Liver (tissue), 9 donors: ENCODE measurements around the gene WDR86. TPM values are rescaled to one million over a fixed set of nuclear protein-coding genes. Genes with fewer than 3 reads are reported as not detected.
A peak's percentile ranks its signal among the peaks of the same experiment; 100 is the strongest.

ENCODE experiments used
- DNase-seq: peaks from one replicate; pipeline ENCODE4 v3.0.0-alpha.2; 2017; ENCODE audit warnings: low spot score
- H3K27ac ChIP-seq, 2 donors: one replicate each; pipeline ENCODE4 v1.7.0; 2013; ENCODE audit warnings: inconsistent platforms in 2 of 2, low read length in 2 of 2, control low read depth in 1 of 2, low read depth in 1 of 2, mild to moderate bottlenecking in 1 of 2
- H3K27me3 ChIP-seq, 4 donors: one replicate each; pipeline versions ENCODE4 v1.6.1 to v1.7.0; 2013; ENCODE audit warnings: low read length in 3 of 4, inconsistent platforms in 1 of 4, mild to moderate bottlenecking in 1 of 4, moderate library complexity in 1 of 4; ENCODE audit not compliant: control insufficient read depth in 4 of 4, insufficient read depth in 4 of 4
- H3K36me3 ChIP-seq, 4 donors: one replicate each; pipeline versions ENCODE4 v1.6.1 to v1.7.0; 2013; ENCODE audit warnings: low read length in 3 of 4, mild to moderate bottlenecking in 3 of 4, low read depth in 1 of 4, moderate library complexity in 1 of 4; ENCODE audit not compliant: control insufficient read depth in 4 of 4, insufficient read depth in 3 of 4
- H3K4me1 ChIP-seq, 4 donors: one replicate each; pipeline versions ENCODE4 v1.6.1 to v1.7.0; 2013; ENCODE audit warnings: low read length in 3 of 4, mild to moderate bottlenecking in 3 of 4, moderate library complexity in 1 of 4; ENCODE audit not compliant: control insufficient read depth in 4 of 4, insufficient read depth in 4 of 4
- H3K4me3 ChIP-seq, 3 donors: one replicate each; pipeline versions ENCODE4 v1.6.1 to v1.7.0; 2013; ENCODE audit warnings: low read length in 3 of 3, control low read depth in 1 of 3, low read depth in 1 of 3, mild to moderate bottlenecking in 1 of 3
- H3K9ac ChIP-seq, 2 donors: one replicate each; pipeline ENCODE4 v1.7.0; 2013; ENCODE audit warnings: low read length in 2 of 2, mild to moderate bottlenecking in 2 of 2, moderate library complexity in 2 of 2, control low read depth in 1 of 2, low read depth in 1 of 2
- H3K9me3 ChIP-seq, 4 donors: one replicate each; pipeline versions ENCODE4 v1.6.1 to v1.7.0; 2013; ENCODE audit warnings: low read length in 3 of 4; ENCODE audit not compliant: control insufficient read depth in 4 of 4
- EGR1 ChIP-seq, 2 donors: IDR thresholded peaks; 2 replicates each; pipeline ENCODE4 v1.6.1; 2016 to 2018; ENCODE audit warnings: antibody characterized with exemption in 2 of 2, low read depth in 2 of 2
- FOXA1 ChIP-seq: IDR thresholded peaks from 2 replicates; pipeline ENCODE4 v1.6.1; 2016; ENCODE audit warnings: antibody characterized with exemption
- FOXA2 ChIP-seq: IDR thresholded peaks from 2 replicates; pipeline ENCODE4 v1.6.1; 2016; ENCODE audit warnings: antibody characterized with exemption
- GABPA ChIP-seq, 2 donors: IDR thresholded peaks in 1 of 2; conservative IDR thresholded peaks in 1 of 2; 2 replicates each; pipeline ENCODE4 v1.6.1; 2016; ENCODE audit warnings: antibody characterized with exemption in 2 of 2, mild to moderate bottlenecking in 1 of 2, moderate library complexity in 1 of 2
- HNF4A ChIP-seq, 2 donors: conservative IDR thresholded peaks; 2 replicates each; pipeline ENCODE4 v1.6.1; 2016; ENCODE audit warnings: antibody characterized with exemption in 2 of 2, mild to moderate bottlenecking in 2 of 2
- HNF4G ChIP-seq: IDR thresholded peaks from 2 replicates; pipeline ENCODE4 v1.6.1; 2016; ENCODE audit warnings: antibody characterized with exemption
- JUND ChIP-seq, 2 donors: IDR thresholded peaks; 2 replicates each; pipeline ENCODE4 v1.6.1; 2016; ENCODE audit warnings: antibody characterized with exemption in 2 of 2
- NR2F2 ChIP-seq: IDR thresholded peaks from 2 replicates; pipeline ENCODE4 v1.6.1; 2016; ENCODE audit warnings: antibody characterized with exemption
- RAD21 ChIP-seq, 2 donors: IDR thresholded peaks; 2 replicates each; pipeline ENCODE4 v1.6.1; 2016; ENCODE audit warnings: antibody characterized with exemption in 2 of 2, mild to moderate bottlenecking in 2 of 2
- RXRA ChIP-seq, 2 donors: IDR thresholded peaks; 2 replicates each; pipeline ENCODE4 v1.6.1; 2017 to 2018; ENCODE audit warnings: antibody characterized with exemption in 2 of 2, mild to moderate bottlenecking in 1 of 2
- SP1 ChIP-seq: IDR thresholded peaks from 2 replicates; pipeline ENCODE4 v1.6.1; 2018; ENCODE audit warnings: antibody characterized with exemption, mild to moderate bottlenecking
- TAF1 ChIP-seq: conservative IDR thresholded peaks from 2 replicates; pipeline ENCODE4 v1.6.1; 2016; ENCODE audit warnings: antibody characterized with exemption, mild to moderate bottlenecking
- YY1 ChIP-seq: IDR thresholded peaks from 2 replicates; pipeline ENCODE4 v1.6.1; 2016; ENCODE audit warnings: antibody characterized with exemption, mild to moderate bottlenecking
- WGBS: extraction: QIAGEN DNeasy Blood & Tissue Kit; methylation state at CpG from one replicate; pipeline ENCODE4 v1.1.7; 2013; 5-methylcytosine and 5-hydroxymethylcytosine counted together
- polyA plus RNA-seq, 2 donors: library from polyadenylated mRNA; stranded (reverse) in 1 of 2; unstranded in 1 of 2; fragments of 200-250 nt in 1 of 2; fragments of >200 nt in 1 of 2; fragmentation: Nextera tagmentation in 1 of 2; extraction: Ambion mirVana in 1 of 2; gene quantifications; one replicate each; pipeline versions ENCODE4 v1.2.1 to v1.2.3, GENCODE V29; 2013 to 2015
- total RNA-seq, 2 donors: library from RNA; depleted of rRNA; stranded (reverse); fragments of >200 nt; gene quantifications; one replicate each; pipeline ENCODE4 v1.2.3, GENCODE V29; 2014
- TF ChIP-seq, protein P1 (sequence below): IDR thresholded peaks from 2 replicates; pipeline ENCODE4 v1.6.1; 2016; ENCODE audit warnings: antibody characterized with exemption, mild to moderate bottlenecking
- TF ChIP-seq, protein P2 (sequence below): IDR thresholded peaks from 2 replicates; pipeline ENCODE4 v1.6.1; 2016; ENCODE audit warnings: antibody characterized with exemption
- TF ChIP-seq, protein P3 (sequence below): IDR thresholded peaks from 2 replicates; pipeline ENCODE4 v1.6.1; 2016; ENCODE audit warnings: antibody characterized with exemption
- TF ChIP-seq, protein P4 (sequence below): fragments of 150-350 bp; IDR thresholded peaks from 2 replicates; pipeline ENCODE4 v1.5.1; 2017; ENCODE audit warnings: improper control_type of control experiment, low read depth, low read length; ENCODE audit not compliant: missing input control
- donor health status: healthy.
- donor health status: healthy.
- donor health status: healthy.
- donor health status: healthy.
- donor health status: healthy.

Gene WDR86
- total and polyA plus RNA-seq, 4 donors = 0.35 to 4.9 (median 0.77) TPM

DNA sequence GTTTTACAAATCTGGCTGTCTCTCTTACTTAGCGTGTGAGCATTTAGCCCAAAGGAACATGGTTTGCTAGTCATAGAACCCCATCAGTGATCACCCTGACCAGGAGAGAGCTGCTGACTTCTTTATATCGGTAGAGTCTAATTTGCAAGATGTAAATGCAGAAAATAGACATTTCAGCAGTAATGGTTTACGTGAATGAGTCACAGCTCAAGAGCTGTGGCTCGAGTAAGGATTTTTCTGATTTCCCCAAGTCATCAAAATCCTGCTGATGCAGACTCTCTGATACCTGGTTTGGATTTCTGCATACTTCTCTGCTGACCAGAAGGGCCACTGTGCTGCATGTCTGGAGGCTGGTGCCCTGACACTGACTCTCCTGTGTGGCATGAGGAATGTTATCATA lies 42.6 kb downstream of the WDR86 start:
- WGBS = 89% methylated on average over 4 of the region's 4 CpGs
- H3K9ac ChIP-seq = no peak overlapping the region
- H3K27ac ChIP-seq = no peak overlapping the region
- DNase-seq = no peak
- peaks cover 0 to 31% (median 16%) of the 10 kb centered on the region in 4 donors for H3K36me3 ChIP-seq
- TF ChIP-seq, protein P1, sequence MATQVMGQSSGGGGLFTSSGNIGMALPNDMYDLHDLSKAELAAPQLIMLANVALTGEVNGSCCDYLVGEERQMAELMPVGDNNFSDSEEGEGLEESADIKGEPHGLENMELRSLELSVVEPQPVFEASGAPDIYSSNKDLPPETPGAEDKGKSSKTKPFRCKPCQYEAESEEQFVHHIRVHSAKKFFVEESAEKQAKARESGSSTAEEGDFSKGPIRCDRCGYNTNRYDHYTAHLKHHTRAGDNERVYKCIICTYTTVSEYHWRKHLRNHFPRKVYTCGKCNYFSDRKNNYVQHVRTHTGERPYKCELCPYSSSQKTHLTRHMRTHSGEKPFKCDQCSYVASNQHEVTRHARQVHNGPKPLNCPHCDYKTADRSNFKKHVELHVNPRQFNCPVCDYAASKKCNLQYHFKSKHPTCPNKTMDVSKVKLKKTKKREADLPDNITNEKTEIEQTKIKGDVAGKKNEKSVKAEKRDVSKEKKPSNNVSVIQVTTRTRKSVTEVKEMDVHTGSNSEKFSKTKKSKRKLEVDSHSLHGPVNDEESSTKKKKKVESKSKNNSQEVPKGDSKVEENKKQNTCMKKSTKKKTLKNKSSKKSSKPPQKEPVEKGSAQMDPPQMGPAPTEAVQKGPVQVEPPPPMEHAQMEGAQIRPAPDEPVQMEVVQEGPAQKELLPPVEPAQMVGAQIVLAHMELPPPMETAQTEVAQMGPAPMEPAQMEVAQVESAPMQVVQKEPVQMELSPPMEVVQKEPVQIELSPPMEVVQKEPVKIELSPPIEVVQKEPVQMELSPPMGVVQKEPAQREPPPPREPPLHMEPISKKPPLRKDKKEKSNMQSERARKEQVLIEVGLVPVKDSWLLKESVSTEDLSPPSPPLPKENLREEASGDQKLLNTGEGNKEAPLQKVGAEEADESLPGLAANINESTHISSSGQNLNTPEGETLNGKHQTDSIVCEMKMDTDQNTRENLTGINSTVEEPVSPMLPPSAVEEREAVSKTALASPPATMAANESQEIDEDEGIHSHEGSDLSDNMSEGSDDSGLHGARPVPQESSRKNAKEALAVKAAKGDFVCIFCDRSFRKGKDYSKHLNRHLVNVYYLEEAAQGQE = no peak
- TF ChIP-seq SP1 = no peak
- no peak for TF ChIP-seq HNF4A (conservative IDR thresholded peaks at IDR 0.05)
- no peak for TF ChIP-seq NR2F2
- TF ChIP-seq, protein P2, sequence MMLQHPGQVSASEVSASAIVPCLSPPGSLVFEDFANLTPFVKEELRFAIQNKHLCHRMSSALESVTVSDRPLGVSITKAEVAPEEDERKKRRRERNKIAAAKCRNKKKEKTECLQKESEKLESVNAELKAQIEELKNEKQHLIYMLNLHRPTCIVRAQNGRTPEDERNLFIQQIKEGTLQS = no peak
- TF ChIP-seq FOXA2 = no peak
- TF ChIP-seq, protein P3, sequence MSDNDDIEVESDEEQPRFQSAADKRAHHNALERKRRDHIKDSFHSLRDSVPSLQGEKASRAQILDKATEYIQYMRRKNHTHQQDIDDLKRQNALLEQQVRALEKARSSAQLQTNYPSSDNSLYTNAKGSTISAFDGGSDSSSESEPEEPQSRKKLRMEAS = no peak
- no peak for TF ChIP-seq TAF1
- TF ChIP-seq RAD21 (IDR thresholded peaks at IDR 0.05) = no peak
- no peak for TF ChIP-seq EGR1 (IDR thresholded peaks at IDR 0.05; ENCODE audit: low read depth in 2 of 2)
- TF ChIP-seq GABPA (IDR thresholded peaks at IDR 0.05 in 1 of 2, conservative IDR thresholded peaks at IDR 0.05 in 1 of 2) = no peak
- TF ChIP-seq, protein P4, sequence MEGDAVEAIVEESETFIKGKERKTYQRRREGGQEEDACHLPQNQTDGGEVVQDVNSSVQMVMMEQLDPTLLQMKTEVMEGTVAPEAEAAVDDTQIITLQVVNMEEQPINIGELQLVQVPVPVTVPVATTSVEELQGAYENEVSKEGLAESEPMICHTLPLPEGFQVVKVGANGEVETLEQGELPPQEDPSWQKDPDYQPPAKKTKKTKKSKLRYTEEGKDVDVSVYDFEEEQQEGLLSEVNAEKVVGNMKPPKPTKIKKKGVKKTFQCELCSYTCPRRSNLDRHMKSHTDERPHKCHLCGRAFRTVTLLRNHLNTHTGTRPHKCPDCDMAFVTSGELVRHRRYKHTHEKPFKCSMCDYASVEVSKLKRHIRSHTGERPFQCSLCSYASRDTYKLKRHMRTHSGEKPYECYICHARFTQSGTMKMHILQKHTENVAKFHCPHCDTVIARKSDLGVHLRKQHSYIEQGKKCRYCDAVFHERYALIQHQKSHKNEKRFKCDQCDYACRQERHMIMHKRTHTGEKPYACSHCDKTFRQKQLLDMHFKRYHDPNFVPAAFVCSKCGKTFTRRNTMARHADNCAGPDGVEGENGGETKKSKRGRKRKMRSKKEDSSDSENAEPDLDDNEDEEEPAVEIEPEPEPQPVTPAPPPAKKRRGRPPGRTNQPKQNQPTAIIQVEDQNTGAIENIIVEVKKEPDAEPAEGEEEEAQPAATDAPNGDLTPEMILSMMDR = no peak
- no peak for TF ChIP-seq RXRA (IDR thresholded peaks at IDR 0.05)
- no peak for TF ChIP-seq HNF4G
- no peak for TF ChIP-seq YY1
- TF ChIP-seq JUND (IDR thresholded peaks at IDR 0.05) = no peak
- no peaks in the 10 kb centered on the region for H3K9me3 ChIP-seq
- no peaks in the 10 kb centered on the region for H3K27me3 ChIP-seq
- no peak overlapping the region for H3K4me3 ChIP-seq
- peaks cover 3 to 6% (median 4%) of the 10 kb centered on the region in 4 donors for H3K4me1 ChIP-seq

DNA sequence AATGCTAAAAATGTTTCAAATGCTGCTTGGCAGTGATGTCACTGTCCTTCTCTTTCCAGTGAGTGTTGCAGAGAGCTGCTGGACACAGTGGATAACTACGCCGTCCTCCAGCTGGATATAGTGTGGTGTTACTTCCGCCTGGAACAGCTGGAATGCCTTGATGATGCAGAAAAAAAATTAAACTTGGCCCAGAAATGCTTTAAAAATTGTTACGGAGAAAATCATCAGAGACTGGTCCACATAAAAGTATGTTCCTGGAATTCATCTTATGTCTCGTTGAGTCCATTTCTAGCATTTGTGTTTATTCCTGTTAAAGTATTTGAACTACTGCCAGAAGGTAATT lies 43.0 kb downstream of the WDR86 start:
- Histone ChIP-seq H3K36me3 (peaks cover 0 to 32% (median 14%) of the 10 kb centered on the region in 4 donors), H3K27ac (no peak overlapping the region), H3K9me3 (no peaks in the 10 kb centered on the region), H3K9ac (no peak overlapping the region), H3K4me1 (peaks cover 3 to 6% (median 4%) of the 10 kb centered on the region in 4 donors), H3K4me3 (no peak overlapping the region), H3K27me3 (no peaks in the 10 kb centered on the region)
- TF ChIP-seq, protein P3 = no peak
- TF ChIP-seq GABPA (IDR thresholded peaks at IDR 0.05 in 1 of 2, conservative IDR thresholded peaks at IDR 0.05 in 1 of 2) (peak in 1 of 2 donors; percentile 21), HNF4A (conservative IDR thresholded peaks at IDR 0.05) (no peak), FOXA1 (no peak)
- TF ChIP-seq, protein P1 = no peak
- WGBS = 68% methylated on average over 5 of the region's 5 CpGs
- no peak for DNase-seq
